ENCODE measurements around the gene OR9K2. TPM values are rescaled to one million over a fixed set of nuclear protein-coding genes. Genes with fewer than 3 reads are reported as not detected.
"Not testable (repeated sequence)": the region's sequence is repeated elsewhere in the genome, so short reads cannot be mapped to it uniquely, and the experiment has no call there.

Gene OR9K2
- polyA plus RNA-seq, 1 donor (not counting 4 experiments of a cell fraction or from before 2014, with no cell fraction given): not detected

DNA sequence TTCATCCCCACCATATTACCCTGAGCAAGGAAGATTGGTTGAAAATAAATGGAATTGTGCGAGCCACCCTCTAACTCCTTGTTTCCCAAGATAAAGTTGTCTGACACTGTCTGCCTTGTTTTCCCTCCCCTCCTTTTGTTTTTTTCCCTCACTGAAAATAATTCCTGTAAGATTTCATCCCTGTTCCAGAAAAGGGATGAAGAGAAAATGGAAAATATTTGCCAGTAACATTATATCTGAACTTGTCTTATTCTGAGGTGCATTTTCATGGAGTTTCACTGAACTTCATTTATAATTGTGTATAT, 17.3 kb downstream of the OR9K2 start:
- H2AFZ ChIP-seq (ENCODE audit: control insufficient read depth, low read length): no peak overlapping the region
- TF ChIP-seq, protein P1, sequence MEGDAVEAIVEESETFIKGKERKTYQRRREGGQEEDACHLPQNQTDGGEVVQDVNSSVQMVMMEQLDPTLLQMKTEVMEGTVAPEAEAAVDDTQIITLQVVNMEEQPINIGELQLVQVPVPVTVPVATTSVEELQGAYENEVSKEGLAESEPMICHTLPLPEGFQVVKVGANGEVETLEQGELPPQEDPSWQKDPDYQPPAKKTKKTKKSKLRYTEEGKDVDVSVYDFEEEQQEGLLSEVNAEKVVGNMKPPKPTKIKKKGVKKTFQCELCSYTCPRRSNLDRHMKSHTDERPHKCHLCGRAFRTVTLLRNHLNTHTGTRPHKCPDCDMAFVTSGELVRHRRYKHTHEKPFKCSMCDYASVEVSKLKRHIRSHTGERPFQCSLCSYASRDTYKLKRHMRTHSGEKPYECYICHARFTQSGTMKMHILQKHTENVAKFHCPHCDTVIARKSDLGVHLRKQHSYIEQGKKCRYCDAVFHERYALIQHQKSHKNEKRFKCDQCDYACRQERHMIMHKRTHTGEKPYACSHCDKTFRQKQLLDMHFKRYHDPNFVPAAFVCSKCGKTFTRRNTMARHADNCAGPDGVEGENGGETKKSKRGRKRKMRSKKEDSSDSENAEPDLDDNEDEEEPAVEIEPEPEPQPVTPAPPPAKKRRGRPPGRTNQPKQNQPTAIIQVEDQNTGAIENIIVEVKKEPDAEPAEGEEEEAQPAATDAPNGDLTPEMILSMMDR (optimal IDR thresholded peaks at IDR 0.05 in 1 of 3, IDR thresholded peaks at IDR 0.05 in 1 of 3, conservative IDR thresholded peaks at IDR 0.05 in 1 of 3; ENCODE audit: extremely low read depth in 1 of 3, insufficient read depth in 2 of 3, low read length in 3 of 3): no peak
- no peak for TF ChIP-seq EZH2 (IDR thresholded peaks at IDR 0.05; ENCODE audit: low read length)
- no peaks in the 10 kb centered on the region for H4K20me1 ChIP-seq (ENCODE audit: control insufficient read depth, extremely low read depth, insufficient read depth, low read length)
- H3K27ac ChIP-seq (ENCODE audit: control insufficient read depth, insufficient read depth, low read length): no peak overlapping the region
- DNase-seq (ENCODE audit: low read depth, low spot score): no peak
- no peak overlapping the region for H3K4me2 ChIP-seq (ENCODE audit: control insufficient read depth, extremely low read depth, insufficient read depth, low read depth, low read length)
- no peaks in the 10 kb centered on the region for H3K4me1 ChIP-seq (ENCODE audit: control insufficient read depth, extremely low read depth, insufficient read depth, low read length)
- H3K79me2 ChIP-seq (ENCODE audit: control insufficient read depth, insufficient read depth, low read length): no peaks in the 10 kb centered on the region
- no peak overlapping the region for H3K9ac ChIP-seq (ENCODE audit: control insufficient read depth, extremely low read depth, insufficient read depth, low read length)
- dilution Hi-C loops (cut with MboI; ENCODE audit: extremely low pct_ligation_motif_present, low sequenced_read_pairs): no loop called here
- H3K36me3 ChIP-seq (ENCODE audit: control insufficient read depth in 2 of 2, extremely low read depth in 1 of 2, insufficient read depth in 2 of 2, low read length in 2 of 2): no peaks in the 10 kb centered on the region
- H3K9me3 ChIP-seq (ENCODE audit: control insufficient read depth, low read depth, low read length): no peaks in the 10 kb centered on the region
- H3K27me3 ChIP-seq (ENCODE audit: control insufficient read depth, extremely low read depth, insufficient read depth, low read length): no peaks in the 10 kb centered on the region
- H3K9me1 ChIP-seq (ENCODE audit: control insufficient read depth, extremely low read depth, insufficient read depth, low read length): no peaks in the 10 kb centered on the region
- H3K4me3 ChIP-seq (ENCODE audit: control insufficient read depth in 2 of 3, extremely low read depth in 1 of 3, insufficient read depth in 2 of 3, low read depth in 1 of 3, low read length in 3 of 3): no peak overlapping the region
- FAIRE-seq: no peak

DNA sequence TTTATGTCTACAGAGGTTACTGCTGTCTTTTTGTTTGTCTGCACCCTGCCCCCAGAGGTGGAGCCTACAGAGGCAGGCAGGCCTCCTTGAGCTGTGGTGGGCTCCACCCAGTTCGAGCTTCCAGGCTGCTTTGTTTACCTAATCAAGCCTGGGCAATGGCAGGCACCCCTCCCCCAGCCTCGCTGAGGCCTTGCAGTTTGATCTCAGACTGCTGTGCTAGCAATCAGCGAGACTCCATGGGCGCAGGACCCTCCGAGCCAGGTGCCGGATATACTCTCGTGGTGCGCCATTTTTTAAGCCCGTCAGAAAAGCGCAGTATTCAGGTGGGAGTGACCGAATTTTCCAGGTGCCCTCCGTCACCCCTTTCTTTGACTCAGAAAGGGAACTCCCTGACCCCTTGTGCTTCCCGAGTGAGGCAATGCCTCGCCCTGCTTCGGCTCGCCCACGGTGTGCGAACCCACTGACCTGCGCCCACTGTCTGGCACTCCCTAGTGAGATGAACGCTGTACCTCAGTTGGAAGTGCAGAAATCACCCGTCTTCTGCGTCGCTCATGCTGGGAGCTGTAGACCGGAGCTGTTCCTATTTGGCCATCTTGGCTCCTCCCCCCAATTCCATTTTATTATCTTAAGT, 40.9 kb downstream of the OR9K2 start:
- H3K4me1 ChIP-seq (ENCODE audit: control insufficient read depth, extremely low read depth, insufficient read depth, low read length); H3K27ac ChIP-seq (ENCODE audit: control insufficient read depth, insufficient read depth, low read length); H3K4me3 ChIP-seq (ENCODE audit: control insufficient read depth in 2 of 3, extremely low read depth in 1 of 3, insufficient read depth in 2 of 3, low read depth in 1 of 3, low read length in 3 of 3); H3K9me1 ChIP-seq (ENCODE audit: control insufficient read depth, extremely low read depth, insufficient read depth, low read length); dilution Hi-C loops (cut with MboI; ENCODE audit: extremely low pct_ligation_motif_present, low sequenced_read_pairs); FAIRE-seq; H2AFZ ChIP-seq (ENCODE audit: control insufficient read depth, low read length); H3K36me3 ChIP-seq (ENCODE audit: control insufficient read depth in 2 of 2, extremely low read depth in 1 of 2, insufficient read depth in 2 of 2, low read length in 2 of 2); H3K27me3 ChIP-seq (ENCODE audit: control insufficient read depth, extremely low read depth, insufficient read depth, low read length); H3K79me2 ChIP-seq (ENCODE audit: control insufficient read depth, insufficient read depth, low read length); DNase-seq (ENCODE audit: low read depth, low spot score); H4K20me1 ChIP-seq (ENCODE audit: control insufficient read depth, extremely low read depth, insufficient read depth, low read length); H3K4me2 ChIP-seq (ENCODE audit: control insufficient read depth, extremely low read depth, insufficient read depth, low read depth, low read length); H3K9ac ChIP-seq (ENCODE audit: control insufficient read depth, extremely low read depth, insufficient read depth, low read length); H3K9me3 ChIP-seq (ENCODE audit: control insufficient read depth, low read depth, low read length): not testable (repeated sequence)

DNA sequence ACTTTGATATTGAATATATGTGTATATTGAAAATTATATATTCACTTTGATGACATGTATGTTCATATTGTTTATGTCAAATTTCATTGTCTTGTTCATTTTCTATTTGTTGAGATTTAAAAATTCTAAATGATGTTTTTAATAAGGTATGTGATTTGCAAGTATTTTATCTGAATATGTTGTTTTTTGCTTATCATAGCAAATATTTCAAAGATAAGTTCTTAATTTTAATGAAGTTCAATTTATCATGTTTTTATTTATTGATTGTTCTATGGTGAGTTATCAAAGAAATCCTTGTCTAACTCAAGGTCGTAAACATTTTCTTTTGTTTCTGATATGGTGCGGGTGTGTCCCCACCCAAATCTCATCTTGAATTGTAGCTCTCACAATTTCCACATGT, 45.2 kb downstream of the OR9K2 start:
- TF ChIP-seq EZH2 (IDR thresholded peaks at IDR 0.05; ENCODE audit: low read length): no peak
- TF ChIP-seq, protein P1 (optimal IDR thresholded peaks at IDR 0.05 in 1 of 3, IDR thresholded peaks at IDR 0.05 in 1 of 3, conservative IDR thresholded peaks at IDR 0.05 in 1 of 3; ENCODE audit: extremely low read depth in 1 of 3, insufficient read depth in 2 of 3, low read length in 3 of 3): no peak
- DNase-seq (ENCODE audit: low read depth, low spot score): no peak
- no peak overlapping the region for H3K27ac ChIP-seq (ENCODE audit: control insufficient read depth, insufficient read depth, low read length)
- no peaks in the 10 kb centered on the region for H3K79me2 ChIP-seq (ENCODE audit: control insufficient read depth, insufficient read depth, low read length)
- no peaks in the 10 kb centered on the region for H4K20me1 ChIP-seq (ENCODE audit: control insufficient read depth, extremely low read depth, insufficient read depth, low read length)
- no peak overlapping the region for H3K4me3 ChIP-seq (ENCODE audit: control insufficient read depth in 2 of 3, extremely low read depth in 1 of 3, insufficient read depth in 2 of 3, low read depth in 1 of 3, low read length in 3 of 3)
- FAIRE-seq: no peak
- dilution Hi-C loops (cut with MboI; ENCODE audit: extremely low pct_ligation_motif_present, low sequenced_read_pairs): no loop called here
- H3K4me1 ChIP-seq (ENCODE audit: control insufficient read depth, extremely low read depth, insufficient read depth, low read length): peaks cover 5% of the 10 kb centered on the region
- no peaks in the 10 kb centered on the region for H3K9me1 ChIP-seq (ENCODE audit: control insufficient read depth, extremely low read depth, insufficient read depth, low read length)
- H3K36me3 ChIP-seq (ENCODE audit: control insufficient read depth in 2 of 2, extremely low read depth in 1 of 2, insufficient read depth in 2 of 2, low read length in 2 of 2): no peaks in the 10 kb centered on the region
- no peaks in the 10 kb centered on the region for H3K27me3 ChIP-seq (ENCODE audit: control insufficient read depth, extremely low read depth, insufficient read depth, low read length)
- H2AFZ ChIP-seq (ENCODE audit: control insufficient read depth, low read length): no peak overlapping the region
- no peak overlapping the region for H3K9ac ChIP-seq (ENCODE audit: control insufficient read depth, extremely low read depth, insufficient read depth, low read length)
- no peak overlapping the region for H3K4me2 ChIP-seq (ENCODE audit: control insufficient read depth, extremely low read depth, insufficient read depth, low read depth, low read length)
- H3K9me3 ChIP-seq (ENCODE audit: control insufficient read depth, low read depth, low read length): no peaks in the 10 kb centered on the region

DNA sequence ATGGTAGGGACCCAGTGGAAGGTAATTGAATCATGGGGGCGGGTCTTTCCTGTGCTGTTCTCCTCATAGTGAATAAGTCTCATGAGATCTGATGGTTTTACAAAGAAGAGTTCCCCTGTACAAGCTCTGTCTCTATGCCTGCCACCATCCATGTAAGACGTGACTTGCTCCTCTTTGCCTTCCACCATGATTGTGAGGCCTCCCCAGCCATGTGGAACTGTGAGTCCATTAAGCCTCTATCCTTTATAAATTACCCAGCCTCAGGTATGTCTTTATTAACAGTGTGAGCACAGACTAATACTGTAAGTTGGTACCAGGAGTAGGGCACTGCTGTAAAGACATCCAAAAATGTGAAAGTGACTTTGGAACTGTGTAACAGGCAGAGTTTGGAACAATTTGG, 45.6 kb downstream of the OR9K2 start:
- dilution Hi-C loops (cut with MboI; ENCODE audit: extremely low pct_ligation_motif_present, low sequenced_read_pairs): not testable (repeated sequence)

More for the DNA sequence above, 45.6 kb downstream of the OR9K2 start:
- H3K4me1 ChIP-seq (ENCODE audit: control insufficient read depth, extremely low read depth, insufficient read depth, low read length); H3K4me2 ChIP-seq (ENCODE audit: control insufficient read depth, extremely low read depth, insufficient read depth, low read depth, low read length); H3K9me1 ChIP-seq (ENCODE audit: control insufficient read depth, extremely low read depth, insufficient read depth, low read length); FAIRE-seq; H3K4me3 ChIP-seq (ENCODE audit: control insufficient read depth in 2 of 3, extremely low read depth in 1 of 3, insufficient read depth in 2 of 3, low read depth in 1 of 3, low read length in 3 of 3); H3K9ac ChIP-seq (ENCODE audit: control insufficient read depth, extremely low read depth, insufficient read depth, low read length); H4K20me1 ChIP-seq (ENCODE audit: control insufficient read depth, extremely low read depth, insufficient read depth, low read length); H3K79me2 ChIP-seq (ENCODE audit: control insufficient read depth, insufficient read depth, low read length); H3K36me3 ChIP-seq (ENCODE audit: control insufficient read depth in 2 of 2, extremely low read depth in 1 of 2, insufficient read depth in 2 of 2, low read length in 2 of 2); DNase-seq (ENCODE audit: low read depth, low spot score); H3K27ac ChIP-seq (ENCODE audit: control insufficient read depth, insufficient read depth, low read length); H2AFZ ChIP-seq (ENCODE audit: control insufficient read depth, low read length); H3K9me3 ChIP-seq (ENCODE audit: control insufficient read depth, low read depth, low read length); H3K27me3 ChIP-seq (ENCODE audit: control insufficient read depth, extremely low read depth, insufficient read depth, low read length): not testable (repeated sequence)

Data from keratinocyte (primary cell).